Neural crest cell (in vitro differentiated cells): Measurements from ENCODE around the gene ANKRD7. TPM values are rescaled to one million over a fixed set of nuclear protein-coding genes. Genes with fewer than 3 reads are reported as not detected.

Source experiments
- DNase-seq: peaks from one replicate; pipeline ENCODE4 v3.0.0; 2021; ENCODE audit warnings: low read depth, mixed read lengths, low spot score
- H3K27ac Mint-ChIP-seq: one replicate; pipeline ENCODE4 v1.8.0; 2021; ENCODE audit warnings: mild to moderate bottlenecking, mixed read lengths; ENCODE audit not compliant: unreplicated experiment
- H3K27me3 Mint-ChIP-seq: 2 replicates; pipeline ENCODE4 v1.8.0; 2021; ENCODE audit warnings: low read depth, mild to moderate bottlenecking, mixed read lengths
- H3K36me3 Mint-ChIP-seq: 2 replicates; pipeline ENCODE4 v1.8.0; 2021; ENCODE audit warnings: low read depth, mild to moderate bottlenecking, mixed read lengths
- H3K4me1 Mint-ChIP-seq: 2 replicates; pipeline ENCODE4 v1.8.0; 2021; ENCODE audit warnings: mixed read lengths
- H3K4me3 Mint-ChIP-seq: one replicate; pipeline ENCODE4 v1.8.0; 2021; ENCODE audit warnings: mild to moderate bottlenecking, mixed read lengths
- H3K9me3 Mint-ChIP-seq: 2 replicates; pipeline ENCODE4 v1.8.0; 2021; ENCODE audit warnings: mixed read lengths
- CTCF ChIP-seq: fragments of 200-600 bp; sonication (generic); conservative IDR thresholded peaks from 2 replicates; pipeline ENCODE4 v1.5.0; 2021; ENCODE audit warnings: antibody characterized with exemption, mild to moderate bottlenecking
- total RNA-seq: library from RNA; stranded (reverse); gene quantifications from 2 replicates; pipeline ENCODE4 v1.2.1, GENCODE V29; 2021

ANKRD7 gene
- total RNA-seq, 1 donor from 2014 or later: not detected

- no peaks in the 10 kb centered on the region for H3K9me3 Mint-ChIP-seq
- no peaks in the 10 kb centered on the region for H3K4me1 Mint-ChIP-seq
- DNase-seq: no peak
- H3K36me3 Mint-ChIP-seq: no peaks in the 10 kb centered on the region
- no peaks in the 10 kb centered on the region for H3K27me3 Mint-ChIP-seq
- TF ChIP-seq CTCF: no peak
- H3K27ac Mint-ChIP-seq: no peak overlapping the region
- H3K4me3 Mint-ChIP-seq: no peak overlapping the region
Measured at GRCh38 chr7:118252087-118252486, 27.6 kb downstream of the ANKRD7 start.

- Mint-ChIP-seq H3K27ac (no peak overlapping the region), H3K36me3 (no peaks in the 10 kb centered on the region), H3K9me3 (no peaks in the 10 kb centered on the region), H3K4me1 (no peaks in the 10 kb centered on the region), H3K4me3 (no peak overlapping the region), H3K27me3 (no peaks in the 10 kb centered on the region)
- no peak for TF ChIP-seq CTCF
- DNase-seq: no peak
Measured at GRCh38 chr7:118259115-118259514, 34.6 kb downstream of the ANKRD7 start.

GRCh38 chr7:118264836-118265235 lies 40.3 kb downstream of the ANKRD7 start:
- no peak for TF ChIP-seq CTCF
- no peak overlapping the region for H3K4me3 Mint-ChIP-seq
- H3K36me3 Mint-ChIP-seq: no peaks in the 10 kb centered on the region

GRCh38 chr7:118280319-118281012 lies 56.0 kb downstream of the ANKRD7 start:
- no peak for TF ChIP-seq CTCF
- Mint-ChIP-seq H3K36me3 (no peaks in the 10 kb centered on the region), H3K4me3 (no peak overlapping the region), H3K27ac (no peak overlapping the region), H3K4me1 (no peaks in the 10 kb centered on the region), H3K27me3 (no peaks in the 10 kb centered on the region), H3K9me3 (no peaks in the 10 kb centered on the region)
- DNase-seq: no peak

More at GRCh38 chr7:118264836-118265235, 40.3 kb downstream of the ANKRD7 start:
- no peaks in the 10 kb centered on the region for H3K4me1 Mint-ChIP-seq
- DNase-seq: no peak
- H3K9me3 Mint-ChIP-seq: peaks cover 3% of the 10 kb centered on the region
- no peaks in the 10 kb centered on the region for H3K27me3 Mint-ChIP-seq
- H3K27ac Mint-ChIP-seq: no peak overlapping the region

- Mint-ChIP-seq H3K4me1 (no peaks in the 10 kb centered on the region), H3K27ac (no peak overlapping the region), H3K9me3 (no peaks in the 10 kb centered on the region), H3K4me3 (no peak overlapping the region), H3K36me3 (no peaks in the 10 kb centered on the region), H3K27me3 (no peaks in the 10 kb centered on the region)
- TF ChIP-seq CTCF: no peak
- DNase-seq: no peak
Measured at GRCh38 chr7:118281196-118281595, 56.7 kb downstream of the ANKRD7 start.
